ENCODE measurements around the gene STXBP5L.

STXBP5L gene

DNA sequence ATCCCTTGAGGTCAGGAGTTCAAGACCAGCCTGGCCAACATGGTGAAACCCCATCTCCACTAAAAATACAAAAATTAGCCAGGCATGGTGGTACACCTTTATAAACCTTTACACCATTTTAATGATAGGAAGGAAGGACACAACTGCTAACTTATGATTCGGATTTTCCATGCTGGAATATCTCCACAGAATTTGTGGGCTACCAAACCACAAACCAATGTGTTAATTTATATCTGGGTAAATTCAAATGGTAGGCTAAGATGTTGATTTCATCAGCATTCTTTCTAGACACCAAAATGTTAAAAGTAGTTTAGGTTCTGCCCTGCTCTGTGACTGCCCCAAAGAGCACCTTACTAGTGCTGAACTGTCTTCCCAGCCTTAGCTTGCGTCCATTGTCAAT is 565.0 kb downstream of the STXBP5L start:
- no peak overlapping the region for H3K4me3 ChIP-seq (ENCODE audit: low read depth, low read length)
- TF ChIP-seq, protein P1, sequence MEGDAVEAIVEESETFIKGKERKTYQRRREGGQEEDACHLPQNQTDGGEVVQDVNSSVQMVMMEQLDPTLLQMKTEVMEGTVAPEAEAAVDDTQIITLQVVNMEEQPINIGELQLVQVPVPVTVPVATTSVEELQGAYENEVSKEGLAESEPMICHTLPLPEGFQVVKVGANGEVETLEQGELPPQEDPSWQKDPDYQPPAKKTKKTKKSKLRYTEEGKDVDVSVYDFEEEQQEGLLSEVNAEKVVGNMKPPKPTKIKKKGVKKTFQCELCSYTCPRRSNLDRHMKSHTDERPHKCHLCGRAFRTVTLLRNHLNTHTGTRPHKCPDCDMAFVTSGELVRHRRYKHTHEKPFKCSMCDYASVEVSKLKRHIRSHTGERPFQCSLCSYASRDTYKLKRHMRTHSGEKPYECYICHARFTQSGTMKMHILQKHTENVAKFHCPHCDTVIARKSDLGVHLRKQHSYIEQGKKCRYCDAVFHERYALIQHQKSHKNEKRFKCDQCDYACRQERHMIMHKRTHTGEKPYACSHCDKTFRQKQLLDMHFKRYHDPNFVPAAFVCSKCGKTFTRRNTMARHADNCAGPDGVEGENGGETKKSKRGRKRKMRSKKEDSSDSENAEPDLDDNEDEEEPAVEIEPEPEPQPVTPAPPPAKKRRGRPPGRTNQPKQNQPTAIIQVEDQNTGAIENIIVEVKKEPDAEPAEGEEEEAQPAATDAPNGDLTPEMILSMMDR (IDR thresholded peaks at IDR 0.05; ENCODE audit: low read depth, low read length), result no peak

Measured in WI38 (cell line).